ENCODE data around the gene OR9A4. TPM values are rescaled to one million over a fixed set of nuclear protein-coding genes. Genes with fewer than 3 reads are reported as not detected.
"Not testable (repeated sequence)": the region's sequence is repeated elsewhere in the genome, so short reads cannot be mapped to it uniquely, and the experiment has no call there.

OR9A4 gene
- total RNA-seq, 1 experiment from 2014 or later = not detected

- TF ChIP-seq, protein P1, sequence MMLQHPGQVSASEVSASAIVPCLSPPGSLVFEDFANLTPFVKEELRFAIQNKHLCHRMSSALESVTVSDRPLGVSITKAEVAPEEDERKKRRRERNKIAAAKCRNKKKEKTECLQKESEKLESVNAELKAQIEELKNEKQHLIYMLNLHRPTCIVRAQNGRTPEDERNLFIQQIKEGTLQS (CRISPR knock-in tag; conservative IDR thresholded peaks at IDR 0.05) = no peak
- TF ChIP-seq ZNF317 (CRISPR knock-in tag; IDR thresholded peaks at IDR 0.05; ENCODE audit: borderline replicate concordance, low read depth) = no peak
- no peaks in the 10 kb centered on the region for H3K9me3 Mint-ChIP-seq
- no peak overlapping the region for H3K4me3 Mint-ChIP-seq
- no peak overlapping the region for H3K27ac Mint-ChIP-seq
- DNase-seq (ENCODE audit: low spot score) = no peak
- no peaks in the 10 kb centered on the region for H3K36me3 Mint-ChIP-seq
- ATAC-seq = no peak
- ChIA-PET CTCF (no interaction called here), POLR2A (no interaction called here)
- H3K27me3 Mint-ChIP-seq (ENCODE audit: low read depth) = no peaks in the 10 kb centered on the region; the same call in 1 of the 2 replicates
- peaks cover 12% of the 10 kb centered on the region for H3K4me1 Mint-ChIP-seq
Measured at GRCh38 chr7:141891336-141891735, 24.9 kb upstream of the OR9A4 start.

DNA sequence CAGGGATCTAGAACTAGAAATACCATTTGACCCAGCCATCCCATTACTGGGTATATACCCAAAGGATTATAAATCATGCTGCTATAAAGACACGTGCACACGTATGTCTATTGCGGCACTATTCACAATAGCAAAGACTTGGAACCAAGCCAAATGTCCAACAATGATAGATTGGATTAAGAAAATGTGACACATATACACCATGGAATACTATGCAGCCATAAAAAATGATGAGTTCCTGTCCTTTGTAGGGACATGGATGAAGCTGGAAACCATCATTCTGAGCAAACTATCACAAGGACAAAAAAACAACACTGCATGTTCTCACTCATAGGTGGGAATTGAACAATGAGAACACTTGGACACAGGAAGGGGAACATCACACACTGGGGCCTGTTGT lies 16.8 kb upstream of the OR9A4 start:
- POLR2A ChIA-PET; DNase-seq (ENCODE audit: low spot score); H3K27ac Mint-ChIP-seq; ATAC-seq; H3K4me3 Mint-ChIP-seq; H3K36me3 Mint-ChIP-seq; H3K27me3 Mint-ChIP-seq (ENCODE audit: low read depth); CTCF ChIA-PET; H3K9me3 Mint-ChIP-seq; H3K4me1 Mint-ChIP-seq: not testable (repeated sequence)

DNA sequence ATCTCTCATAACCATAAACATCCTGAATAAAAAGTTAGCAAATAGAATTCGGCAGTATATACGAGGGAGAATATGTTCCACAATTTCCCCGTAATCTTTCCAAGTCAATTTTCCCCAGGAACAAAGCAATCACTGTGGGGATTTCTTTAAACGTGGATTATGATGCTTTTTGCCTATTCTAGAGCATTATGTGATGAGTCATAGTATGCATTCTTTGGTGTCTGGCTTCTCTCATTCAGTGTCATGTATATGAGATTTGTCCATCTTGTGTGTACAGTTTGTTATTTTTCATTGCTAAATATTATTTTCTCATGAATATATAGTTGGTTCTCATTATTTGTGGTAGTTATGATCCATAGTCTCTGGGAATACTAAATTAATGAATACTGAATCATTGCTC lies 9.9 kb upstream of the OR9A4 start:
- no peaks in the 10 kb centered on the region for H3K36me3 Mint-ChIP-seq
- ATAC-seq = no peak
- TF ChIP-seq, protein P2, sequence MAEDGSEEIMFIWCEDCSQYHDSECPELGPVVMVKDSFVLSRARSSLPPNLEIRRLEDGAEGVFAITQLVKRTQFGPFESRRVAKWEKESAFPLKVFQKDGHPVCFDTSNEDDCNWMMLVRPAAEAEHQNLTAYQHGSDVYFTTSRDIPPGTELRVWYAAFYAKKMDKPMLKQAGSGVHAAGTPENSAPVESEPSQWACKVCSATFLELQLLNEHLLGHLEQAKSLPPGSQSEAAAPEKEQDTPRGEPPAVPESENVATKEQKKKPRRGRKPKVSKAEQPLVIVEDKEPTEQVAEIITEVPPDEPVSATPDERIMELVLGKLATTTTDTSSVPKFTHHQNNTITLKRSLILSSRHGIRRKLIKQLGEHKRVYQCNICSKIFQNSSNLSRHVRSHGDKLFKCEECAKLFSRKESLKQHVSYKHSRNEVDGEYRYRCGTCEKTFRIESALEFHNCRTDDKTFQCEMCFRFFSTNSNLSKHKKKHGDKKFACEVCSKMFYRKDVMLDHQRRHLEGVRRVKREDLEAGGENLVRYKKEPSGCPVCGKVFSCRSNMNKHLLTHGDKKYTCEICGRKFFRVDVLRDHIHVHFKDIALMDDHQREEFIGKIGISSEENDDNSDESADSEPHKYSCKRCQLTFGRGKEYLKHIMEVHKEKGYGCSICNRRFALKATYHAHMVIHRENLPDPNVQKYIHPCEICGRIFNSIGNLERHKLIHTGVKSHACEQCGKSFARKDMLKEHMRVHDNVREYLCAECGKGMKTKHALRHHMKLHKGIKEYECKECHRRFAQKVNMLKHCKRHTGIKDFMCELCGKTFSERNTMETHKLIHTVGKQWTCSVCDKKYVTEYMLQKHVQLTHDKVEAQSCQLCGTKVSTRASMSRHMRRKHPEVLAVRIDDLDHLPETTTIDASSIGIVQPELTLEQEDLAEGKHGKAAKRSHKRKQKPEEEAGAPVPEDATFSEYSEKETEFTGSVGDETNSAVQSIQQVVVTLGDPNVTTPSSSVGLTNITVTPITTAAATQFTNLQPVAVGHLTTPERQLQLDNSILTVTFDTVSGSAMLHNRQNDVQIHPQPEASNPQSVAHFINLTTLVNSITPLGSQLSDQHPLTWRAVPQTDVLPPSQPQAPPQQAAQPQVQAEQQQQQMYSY (CRISPR knock-in tag; IDR thresholded peaks at IDR 0.05) = no peak
- TF ChIP-seq AFF4 (CRISPR knock-in tag; IDR thresholded peaks at IDR 0.05; ENCODE audit: borderline replicate concordance) = no peak
- TF ChIP-seq ESRRA (CRISPR knock-in tag; IDR thresholded peaks at IDR 0.05; ENCODE audit: borderline replicate concordance) = no peak
- no peak for TF ChIP-seq KAT7 (CRISPR knock-in tag; IDR thresholded peaks at IDR 0.05; ENCODE audit: borderline replicate concordance)
- no peak for TF ChIP-seq NFATC4 (CRISPR knock-in tag; IDR thresholded peaks at IDR 0.05)
- no peak for TF ChIP-seq SMAD4 (CRISPR knock-in tag; IDR thresholded peaks at IDR 0.05)
- TF ChIP-seq RORB (CRISPR knock-in tag; IDR thresholded peaks at IDR 0.05) = no peak
- TF ChIP-seq, protein P1 (CRISPR knock-in tag; conservative IDR thresholded peaks at IDR 0.05) = no peak
- no peak for TF ChIP-seq NR2C2 (CRISPR knock-in tag; IDR thresholded peaks at IDR 0.05)
- no peak for TF ChIP-seq ZNF317 (CRISPR knock-in tag; IDR thresholded peaks at IDR 0.05; ENCODE audit: borderline replicate concordance, low read depth)
- TF ChIP-seq TCF7 (CRISPR knock-in tag; IDR thresholded peaks at IDR 0.05; ENCODE audit: low read depth) = no peak
- no peak for TF ChIP-seq NR3C1 (CRISPR knock-in tag; conservative IDR thresholded peaks at IDR 0.05; ENCODE audit: low read depth)
- TF ChIP-seq E2F1 (CRISPR knock-in tag; IDR thresholded peaks at IDR 0.05) = no peak
- TF ChIP-seq ZNF416 (CRISPR knock-in tag; IDR thresholded peaks at IDR 0.05) = no peak
- no peak overlapping the region for H3K4me3 Mint-ChIP-seq
- no peak for DNase-seq (ENCODE audit: low spot score)
- H3K4me1 Mint-ChIP-seq = no peaks in the 10 kb centered on the region
- H3K27me3 Mint-ChIP-seq (ENCODE audit: low read depth) = peaks cover 5% of the 10 kb centered on the region
- POLR2A ChIA-PET = no interaction called here
- CTCF ChIA-PET = no interaction called here
- no peaks in the 10 kb centered on the region for H3K9me3 Mint-ChIP-seq
- H3K27ac Mint-ChIP-seq = no peak overlapping the region

All from WTC11 (cell line).